ENCODE data around the gene ASPDH. TPM values are rescaled to one million over a fixed set of nuclear protein-coding genes. Genes with fewer than 3 reads are reported as not detected.

ASPDH gene
- total RNA-seq, 1 experiment from 2014 or later: not detected

GRCh38 chr19:50536662-50537305, 23.1 kb upstream of the ASPDH start:
- ChIA-PET CTCF (interaction anchor here (0.9 to 3.6 kb wide), 10 partner anchors 12 to 385 kb away, joined by 3 to 40 read pairs (median 10); partner anchors contain the start of genes JOSD2 and KCNC3), RAD21 (ENCODE audit: low non-redundant PET in 1 of 2, low total read pairs in 2 of 2, uncharacterized antibody in 2 of 2, unreplicated experiment in 2 of 2) (interaction anchor here in 1 of 2 experiments (2.1 kb wide), 1 partner anchor 19 kb away, joined by 7 read pairs; no protein-coding TSS in a partner anchor), POLR2A (no interaction called here)
- intact Hi-C loops (cut with micrococcal nuclease): loop anchor here (1.0 to 10.0 kb wide), 4 partner anchors 118 to 386 kb away; no protein-coding TSS in a partner anchor
- TF ChIP-seq EZH2 (IDR thresholded peaks at IDR 0.05) (no peak), CTCF (IDR thresholded peaks at IDR 0.05 in 2 of 3, conservative IDR thresholded peaks at IDR 0.05 in 1 of 3; ENCODE audit: borderline replicate concordance in 1 of 3, insufficient read depth in 1 of 3, low read depth in 2 of 3, low read length in 2 of 3) (peak in 2 of 3 experiments; percentile 11 to 30; a peak in 2 of 6 replicates), REST (IDR thresholded peaks at IDR 0.05; ENCODE audit: low read depth) (no peak), POLR2A (IDR thresholded peaks at IDR 0.05; ENCODE audit: borderline replicate concordance, extremely low read depth, insufficient read depth, insufficient read length) (no peak)
- no TSS peak for BruUV-seq (replicated peaks)
- H3K27ac ChIP-seq (ENCODE audit: low read depth, low read length): no peak overlapping the region
- H3K9me2 ChIP-seq (ENCODE audit: insufficient read depth): no peaks in the 10 kb centered on the region
- no peak overlapping the region for H2AFZ ChIP-seq (ENCODE audit: low read depth, low read length, poor library complexity, severe bottlenecking)
- DNase-seq (ENCODE audit: low read depth, low spot score) (no peak), ATAC-seq (no peak)
- H3K9ac ChIP-seq (ENCODE audit: low read length): no peak overlapping the region
- H3K79me2 ChIP-seq (ENCODE audit: insufficient read depth, low read length): no peaks in the 10 kb centered on the region
- no peaks in the 10 kb centered on the region for H3K4me1 ChIP-seq (ENCODE audit: control insufficient read depth in 1 of 2, insufficient read depth in 2 of 2, low read length in 2 of 2)
- H3K27me3 ChIP-seq (ENCODE audit: insufficient read depth, low read length): no peaks in the 10 kb centered on the region
- H3K9me3 ChIP-seq (ENCODE audit: control insufficient read depth in 1 of 2, insufficient read depth in 1 of 2, low read depth in 1 of 2, low read length in 2 of 2): peaks cover 7 to 20% of the 10 kb centered on the region in 2 experiments; a peak in 3 of 4 replicates
- H3K4me2 ChIP-seq (ENCODE audit: low read length): no peak overlapping the region
- no peaks in the 10 kb centered on the region for H4K20me1 ChIP-seq (ENCODE audit: insufficient read depth)
- H3K36me3 ChIP-seq (ENCODE audit: control insufficient read depth in 1 of 2, insufficient read depth in 2 of 2, low read length in 2 of 2): no peaks in the 10 kb centered on the region
- no peak overlapping the region for H3K4me3 ChIP-seq (replicated peaks in 1 of 2; ENCODE audit: low read depth in 1 of 2, low read length in 2 of 2)
